Brain pericyte (primary cell): ENCODE data around the gene AK9.
"Not testable (repeated sequence)": the region's sequence is repeated elsewhere in the genome, so short reads cannot be mapped to it uniquely, and the experiment has no call there.

ENCODE experiments used
- DNase-seq: peaks from one replicate; pipeline ENCODE4 v3.0.0-alpha.2; 2012; ENCODE audit warnings: low read depth, low spot score

AK9 gene

DNA sequence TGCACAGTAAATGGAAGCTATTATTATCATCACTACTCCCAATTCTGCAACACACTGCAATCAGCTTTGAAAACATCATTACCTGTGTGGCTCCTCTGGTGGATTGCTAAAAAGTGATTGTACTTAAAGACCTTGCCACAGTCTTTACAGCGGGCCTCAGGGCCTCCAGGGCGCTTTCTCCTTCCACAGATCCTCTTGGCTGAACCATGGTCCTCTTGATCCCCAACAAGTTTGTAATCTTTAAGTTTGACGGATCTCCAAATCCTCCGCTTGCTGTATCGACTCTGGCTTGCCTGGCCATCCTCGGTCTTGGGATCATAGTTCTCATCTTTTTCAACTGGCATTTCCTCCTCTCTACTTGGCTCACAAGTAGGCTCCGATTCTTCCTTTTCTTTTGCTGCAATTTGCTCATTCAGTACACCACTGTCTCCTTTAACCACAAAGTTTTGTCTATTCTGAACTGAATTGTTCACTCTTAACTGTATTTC, 210.0 kb downstream of the AK9 start:
- DNase-seq = no peak

DNA sequence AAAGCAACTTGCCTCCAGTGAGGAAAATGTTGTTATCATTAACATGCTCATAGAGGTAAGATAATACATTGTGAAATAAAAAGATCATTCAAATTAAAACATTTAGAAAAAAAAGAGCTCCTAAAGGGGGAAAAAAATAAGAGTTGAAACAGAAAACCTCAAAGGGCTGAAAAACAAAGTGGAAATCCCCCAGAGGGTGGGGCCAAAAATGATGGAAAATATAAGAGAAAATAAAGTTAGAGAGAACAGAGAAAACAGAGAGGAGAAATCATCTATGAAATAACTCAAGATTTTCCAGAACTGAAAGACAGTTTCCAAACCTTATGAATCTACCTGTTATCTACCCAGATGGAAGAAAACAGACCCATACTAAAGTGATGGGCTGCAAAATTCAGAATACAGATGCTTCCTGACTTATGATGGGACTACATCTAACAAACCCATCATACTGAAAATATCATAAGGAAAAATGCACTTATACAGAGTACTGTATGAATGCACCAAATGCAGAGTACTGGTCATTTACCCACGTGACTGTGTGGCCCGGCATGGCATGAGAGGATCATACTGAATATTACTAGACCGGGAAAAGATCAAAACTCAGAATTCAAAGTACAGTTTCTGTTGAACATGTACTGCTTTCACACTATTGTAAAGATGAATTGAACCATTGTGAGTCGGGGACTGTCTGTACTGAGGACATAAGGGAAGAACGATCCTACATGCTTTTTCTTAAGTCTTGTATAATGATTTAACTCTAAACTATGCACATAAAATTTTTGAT, 212.0 kb downstream of the AK9 start:
- no peak for DNase-seq

DNA sequence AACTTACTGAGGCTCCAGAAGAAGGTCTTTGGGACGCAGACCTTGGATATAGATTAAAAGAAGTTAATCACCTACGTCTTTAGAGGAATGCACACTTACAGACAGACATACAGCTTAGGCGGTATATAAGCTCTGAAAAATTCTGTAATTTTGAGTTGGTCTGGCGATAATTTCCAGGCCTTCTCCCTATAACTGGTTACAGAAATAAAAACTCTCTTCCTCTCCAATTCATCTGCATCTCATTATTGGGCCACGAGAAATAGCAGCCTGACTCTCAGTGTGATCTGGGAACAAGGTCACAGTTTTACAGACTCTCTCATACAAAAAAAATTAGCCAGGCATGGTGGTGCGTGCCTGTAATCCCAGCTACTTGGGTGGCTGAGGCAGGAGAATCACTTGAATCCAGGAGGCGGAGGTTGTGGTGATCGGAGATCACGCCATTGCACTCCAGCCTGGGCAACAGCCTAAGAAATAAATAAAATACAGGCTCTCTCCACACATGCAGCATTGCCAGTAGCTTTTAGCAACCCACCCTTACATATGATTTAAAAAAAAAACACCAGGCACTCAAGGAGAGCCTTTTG, 212.7 kb downstream of the AK9 start:
- no peak for DNase-seq

DNA sequence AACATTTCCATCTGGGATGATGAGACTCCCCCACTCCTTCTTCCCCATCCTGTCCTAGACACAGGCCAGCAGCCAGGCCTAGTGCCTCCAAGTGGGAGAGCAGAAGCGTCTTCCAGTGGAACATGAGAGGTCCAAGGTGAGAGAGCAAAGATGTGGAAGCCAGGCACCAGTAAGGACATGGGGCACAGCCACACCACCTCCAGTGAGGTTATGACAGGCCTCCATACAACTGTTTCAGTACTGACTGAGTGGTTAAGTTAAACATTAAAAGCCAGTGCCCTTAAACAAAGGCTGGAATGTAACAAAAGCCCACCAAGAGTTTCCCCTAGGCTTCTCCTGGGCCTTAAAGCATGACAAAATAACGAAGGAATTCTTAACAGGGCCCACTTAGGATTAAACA, 213.3 kb downstream of the AK9 start:
- DNase-seq = no peak

DNA sequence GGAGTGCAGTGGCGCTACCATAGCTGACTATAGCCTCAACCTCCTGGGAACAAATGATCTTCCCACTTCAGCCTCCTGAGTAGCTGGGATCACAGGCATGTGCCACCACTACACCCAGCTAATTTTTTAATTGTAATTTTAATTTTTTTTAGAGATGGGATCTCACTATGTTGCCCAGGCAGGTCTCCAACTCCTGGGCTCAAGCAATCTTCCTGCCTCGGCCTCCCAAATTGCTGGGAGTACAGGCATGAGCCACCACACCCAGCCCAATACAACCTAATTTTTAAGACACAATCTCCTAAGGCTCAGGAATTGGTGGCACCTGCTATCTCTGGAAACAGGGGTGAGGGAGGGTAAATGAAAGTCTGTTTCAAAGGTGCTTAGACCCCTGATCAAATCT, 213.8 kb downstream of the AK9 start:
- DNase-seq = no peak

DNA sequence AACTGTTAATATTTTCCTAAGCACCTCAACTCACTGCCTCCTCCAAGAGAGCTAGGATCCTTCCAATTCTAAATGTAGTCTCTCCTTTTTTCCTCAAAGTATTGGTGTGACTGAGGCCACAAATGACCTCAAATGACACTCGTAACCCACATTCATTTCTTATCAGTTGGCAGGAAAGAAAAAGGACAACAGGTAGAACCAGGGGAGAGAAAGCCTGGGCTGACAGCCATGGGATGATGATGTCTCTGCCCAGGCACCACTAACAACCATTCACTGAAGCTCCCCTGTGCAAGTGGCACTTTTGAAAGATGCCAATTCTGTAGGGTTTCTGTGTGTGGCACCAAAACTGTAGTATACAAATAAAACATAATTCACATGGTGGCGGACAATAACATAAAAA, 215.4 kb downstream of the AK9 start:
- no peak for DNase-seq

DNA sequence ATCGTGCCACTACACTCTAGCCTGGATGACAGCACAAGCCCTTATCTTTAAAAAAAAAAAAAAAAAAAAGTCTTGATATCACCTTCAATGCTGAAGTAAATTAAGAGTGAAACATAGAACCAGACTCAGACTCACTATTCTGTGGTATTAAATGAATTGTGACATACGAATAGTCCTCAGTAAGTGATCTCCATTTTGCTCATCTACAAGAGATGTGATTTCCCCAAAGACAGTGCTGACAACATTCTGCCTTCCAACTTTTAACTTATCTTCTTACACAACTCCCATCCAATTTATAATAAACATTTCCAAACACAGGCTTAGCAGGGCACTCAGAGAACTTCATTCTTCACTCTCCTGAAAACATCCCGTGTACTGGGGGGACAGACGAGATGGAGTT, 216.0 kb downstream of the AK9 start:
- no peak for DNase-seq

DNA sequence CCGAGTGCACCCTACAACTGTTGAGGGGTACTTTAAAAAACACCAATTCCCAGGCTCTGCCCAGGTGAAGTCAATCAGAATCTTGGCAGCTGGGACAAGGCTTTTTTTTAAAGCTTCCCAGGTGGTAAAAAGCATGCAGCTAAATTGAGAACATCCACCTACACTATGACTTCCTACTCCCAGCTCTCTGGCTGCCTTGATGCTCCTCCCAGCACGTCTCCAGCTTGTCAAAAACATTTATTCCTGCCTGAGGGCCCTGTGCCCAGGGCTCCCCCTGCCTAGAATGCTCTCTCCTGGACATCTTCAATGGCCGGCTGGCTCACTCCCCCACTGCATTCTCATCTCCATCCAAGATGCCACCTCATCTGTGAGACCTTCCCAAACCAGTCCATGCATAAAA, 217.9 kb downstream of the AK9 start:
- DNase-seq = no peak

DNA sequence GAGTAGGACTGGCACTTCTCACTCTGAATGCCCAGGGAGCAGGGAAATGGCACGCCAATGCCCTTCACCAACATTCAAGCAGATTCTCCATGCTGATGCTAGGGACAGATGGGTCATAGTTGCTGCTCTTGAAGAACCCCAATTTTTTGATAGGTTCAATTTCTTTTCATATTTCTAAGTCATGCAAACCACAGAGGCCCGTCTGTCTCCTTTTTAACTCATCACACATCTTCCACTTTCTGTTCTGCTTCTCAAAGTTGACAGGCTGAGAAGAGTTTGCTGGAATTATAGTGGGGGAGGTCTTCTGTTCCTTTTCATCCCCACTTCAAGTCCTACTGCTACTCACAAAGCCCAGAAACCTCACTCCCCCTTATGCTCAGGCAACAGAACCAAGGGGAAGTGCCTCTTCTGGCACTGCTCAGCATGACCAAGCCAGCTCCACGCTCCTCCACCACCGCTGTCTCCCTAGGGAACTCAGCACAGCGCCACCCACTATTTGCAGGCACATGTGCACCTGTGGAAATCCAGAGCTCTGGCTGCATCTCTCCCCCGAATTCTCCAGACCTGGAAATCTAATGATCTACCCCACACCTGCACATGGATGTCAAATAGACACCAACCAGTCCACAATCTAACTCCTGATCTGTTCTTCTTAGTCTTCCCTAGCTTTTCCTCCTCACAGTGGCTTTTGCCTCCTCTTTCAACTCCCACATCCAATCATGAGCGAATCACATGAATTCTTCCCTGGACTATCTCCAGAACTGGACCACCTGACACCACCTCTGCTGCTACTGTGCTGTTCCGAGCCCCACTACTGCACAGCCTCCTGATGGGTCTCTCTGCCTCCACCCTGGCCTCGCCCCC, 218.6 kb downstream of the AK9 start:
- DNase-seq = no peak

DNA sequence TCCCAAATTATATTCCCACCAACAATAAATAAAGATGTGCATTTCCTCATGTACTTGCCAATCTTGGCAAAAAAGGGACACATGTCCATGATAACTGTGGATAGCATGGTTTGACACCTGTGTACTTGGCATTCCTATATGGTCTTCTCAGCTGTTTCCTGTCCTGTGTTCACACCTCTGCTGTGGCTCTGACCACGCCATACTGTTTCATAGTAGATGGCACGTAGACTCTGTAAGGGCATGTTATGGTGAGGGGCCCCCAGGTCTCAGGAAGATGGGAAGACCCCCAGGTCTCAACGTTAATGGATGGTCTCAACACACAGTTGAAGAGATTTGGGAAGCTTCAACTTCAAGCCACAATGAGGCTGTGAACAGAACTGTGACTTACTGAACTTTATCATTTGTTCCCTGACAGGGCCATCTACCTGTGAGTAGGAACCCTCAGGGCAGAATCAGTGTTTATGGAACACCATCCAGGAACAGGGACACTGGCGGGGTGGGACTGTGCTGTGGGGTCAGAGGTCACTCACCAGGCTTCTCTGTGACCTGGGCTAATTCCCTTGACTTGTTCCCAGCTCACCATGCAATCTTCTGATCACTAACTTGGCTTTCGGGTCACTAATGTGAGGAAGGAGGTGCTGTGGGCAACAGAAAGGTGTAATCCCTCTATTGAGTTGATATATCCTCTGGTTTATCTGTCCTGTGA, 219.7 kb downstream of the AK9 start:
- DNase-seq = no peak

DNA sequence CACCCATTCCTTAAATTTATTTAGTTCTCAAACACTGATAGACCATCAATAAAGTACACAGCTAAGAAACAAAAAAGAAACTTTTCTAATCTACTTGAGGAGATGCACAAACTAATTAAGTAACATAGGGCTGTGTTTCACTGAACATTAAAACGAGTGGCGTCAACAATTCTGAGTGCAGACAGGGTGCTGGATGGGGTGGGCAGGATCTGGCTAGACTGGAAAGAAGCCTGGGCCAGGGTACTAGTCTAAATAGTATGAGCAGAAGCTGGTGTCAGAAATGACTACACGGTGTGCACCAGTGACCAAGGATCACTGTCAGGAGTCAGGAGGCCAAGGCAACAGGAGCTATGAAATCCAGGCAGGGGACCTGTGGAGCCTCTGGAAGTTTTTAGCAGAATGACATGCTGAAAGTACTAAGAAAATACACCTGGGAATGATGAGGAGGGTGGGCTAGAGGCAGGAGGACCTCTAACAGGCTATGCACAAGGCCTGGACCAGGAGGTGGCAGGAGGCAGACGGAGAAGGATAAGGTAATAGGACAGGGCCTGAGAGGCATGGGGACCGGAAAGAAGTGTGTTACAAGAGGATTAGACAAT, 221.3 kb downstream of the AK9 start:
- DNase-seq = no peak

DNA sequence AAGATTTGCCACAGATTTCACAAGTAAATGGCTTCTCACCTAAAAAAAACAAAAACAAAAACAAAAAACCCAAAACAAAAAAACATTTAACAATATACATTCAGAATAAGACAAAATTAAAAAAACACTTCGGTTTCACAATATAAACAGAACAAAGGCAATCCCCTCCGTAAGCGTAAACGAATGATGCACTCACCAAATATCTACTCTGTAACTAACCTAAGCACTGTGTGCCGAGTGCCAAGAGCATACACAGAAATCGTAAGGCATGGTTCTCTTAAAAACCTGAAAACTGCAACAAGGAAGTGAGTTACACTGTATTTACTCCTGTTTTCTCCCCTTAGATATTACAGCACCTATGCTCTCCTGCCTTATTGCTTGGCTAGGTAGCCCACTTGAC, 223.3 kb downstream of the AK9 start:
- DNase-seq = no peak

DNA sequence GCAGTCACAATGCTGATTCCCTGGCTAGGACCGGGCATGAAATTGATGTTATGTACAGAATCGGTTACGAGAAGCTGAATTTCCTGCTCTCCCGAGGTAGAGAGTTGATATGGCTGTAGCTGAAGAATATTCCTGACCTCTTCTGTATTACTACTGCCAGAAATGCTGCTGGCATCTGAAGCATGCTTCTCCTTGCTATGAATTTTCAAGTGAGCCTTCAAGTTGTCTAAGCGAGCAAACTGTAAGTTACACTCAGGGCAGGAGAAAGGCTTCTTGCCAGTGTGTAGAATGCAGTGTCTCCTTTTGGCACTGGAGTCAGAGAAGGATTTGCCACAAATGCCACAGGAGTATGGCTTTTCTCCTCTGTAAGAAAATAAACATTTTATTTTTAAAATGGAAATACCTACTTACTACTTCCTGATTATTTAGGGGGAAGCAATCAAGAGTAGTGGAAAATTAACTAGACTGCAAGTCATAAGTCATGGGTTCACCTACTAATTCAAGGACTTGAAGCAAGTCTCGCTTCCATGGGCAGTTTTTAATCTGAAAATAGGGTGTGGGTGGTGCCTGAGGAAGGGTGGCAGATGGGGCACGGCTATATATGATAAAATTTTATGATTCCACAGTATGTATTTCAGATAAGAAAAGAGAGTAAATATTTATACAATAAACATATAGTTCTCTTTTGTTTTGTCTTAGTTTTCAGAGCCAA, 224.6 kb downstream of the AK9 start:
- no peak for DNase-seq

DNA sequence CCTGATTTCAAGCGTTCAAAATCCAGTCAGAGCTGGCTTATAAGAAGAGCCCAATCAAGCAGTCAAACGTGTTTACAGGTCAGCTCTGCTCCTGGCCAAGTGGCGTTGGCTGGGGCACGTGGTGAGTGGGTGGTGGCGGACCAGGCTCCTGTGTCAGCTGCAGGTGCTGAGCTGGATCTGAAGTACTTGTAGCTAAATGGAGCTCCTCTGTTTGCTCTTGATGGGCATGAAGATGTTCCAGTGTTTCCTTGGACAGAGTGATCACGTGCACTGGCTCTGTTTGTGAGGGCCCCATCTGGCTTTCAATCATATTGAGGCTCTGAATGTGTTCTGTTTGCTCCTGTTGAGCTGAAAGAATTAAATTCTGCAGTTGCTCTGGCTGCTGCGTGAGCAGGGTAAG, 225.2 kb downstream of the AK9 start:
- DNase-seq = no peak

DNA sequence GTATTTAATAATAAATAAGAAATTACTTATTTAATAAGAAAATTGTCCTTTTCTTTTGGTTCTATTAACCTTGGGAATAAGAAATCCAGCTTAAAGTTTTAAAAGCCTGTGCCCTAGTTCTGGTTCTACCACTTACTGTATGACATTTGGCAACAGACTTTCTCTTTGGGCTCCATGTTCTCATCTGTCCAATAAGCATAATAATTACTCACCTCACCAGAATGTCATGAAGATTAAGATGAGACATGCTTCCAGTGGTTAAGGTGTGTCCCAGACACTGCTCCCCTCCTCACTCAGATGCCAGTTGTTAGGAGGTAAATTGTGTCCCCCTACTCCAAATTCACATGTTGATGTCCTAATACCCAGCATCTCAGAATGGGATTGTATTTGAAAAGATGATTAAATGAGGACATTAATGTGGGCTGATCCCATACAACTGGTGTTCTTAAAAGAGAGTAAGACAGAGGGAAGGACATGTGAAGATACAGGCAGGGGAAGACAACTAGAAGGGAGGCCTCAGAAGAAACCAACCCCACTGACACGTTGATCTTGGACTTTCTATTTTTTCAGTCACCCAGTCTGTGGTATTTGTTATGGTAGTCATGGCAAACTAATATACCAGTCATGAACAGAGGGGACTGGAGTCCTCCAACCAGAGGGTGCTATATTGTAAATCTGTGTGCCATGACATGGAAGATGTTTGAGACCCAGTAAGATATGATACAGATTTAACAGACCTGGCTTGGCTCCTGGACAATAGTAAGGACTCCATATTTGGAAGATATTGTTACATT, 229.1 kb downstream of the AK9 start:
- DNase-seq = no peak

DNA sequence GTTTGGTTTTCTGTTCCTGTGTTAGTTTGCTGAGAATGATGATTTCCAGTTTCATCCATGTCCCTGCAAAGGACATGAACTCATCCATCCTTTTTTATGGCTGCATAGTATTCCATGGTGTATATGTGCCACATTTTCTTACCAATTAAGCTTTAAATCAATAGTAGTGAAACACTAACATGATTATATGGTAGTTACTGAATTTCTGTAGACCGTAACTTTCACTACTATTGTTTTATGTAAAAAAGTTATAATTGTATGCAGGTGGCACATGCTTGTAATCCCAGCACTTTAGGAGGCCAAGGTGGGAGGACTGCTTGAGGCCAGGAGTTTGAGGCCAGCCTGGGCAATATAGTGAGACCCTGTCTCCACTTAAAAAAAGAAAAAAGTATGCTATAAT, 229.8 kb downstream of the AK9 start:
- not testable (repeated sequence) for DNase-seq

DNA sequence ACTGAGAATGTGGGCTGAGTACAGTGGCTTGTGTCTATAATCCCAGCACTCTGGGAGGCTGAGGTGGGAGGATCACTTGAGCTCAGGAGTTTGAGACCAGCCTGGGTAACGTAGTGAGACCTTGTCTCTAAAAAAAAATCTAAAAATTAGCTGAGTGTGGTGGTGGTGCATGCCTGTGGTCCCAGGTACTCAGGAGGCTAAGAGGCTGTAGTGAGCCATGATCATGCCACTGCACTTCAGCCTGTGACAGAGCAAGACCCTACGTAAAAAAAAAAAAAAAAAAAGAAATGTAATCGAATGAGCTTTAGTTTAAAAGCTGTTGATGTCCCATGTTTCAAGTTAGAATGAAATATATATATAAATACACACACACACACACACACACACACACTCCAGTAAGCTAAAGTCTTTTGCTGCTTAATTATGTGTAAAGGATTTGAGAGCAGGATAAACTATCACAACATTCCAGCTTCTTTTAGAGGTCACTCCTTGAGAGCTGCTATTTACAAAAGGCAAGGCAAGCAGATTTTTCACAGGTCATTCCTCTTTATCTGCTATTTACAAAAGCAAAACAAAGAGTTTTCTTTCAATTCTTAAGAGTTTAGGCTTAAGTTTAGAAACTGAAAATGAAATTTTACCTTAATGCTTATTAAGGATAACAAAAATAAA, 230.7 kb downstream of the AK9 start:
- no peak for DNase-seq

DNA sequence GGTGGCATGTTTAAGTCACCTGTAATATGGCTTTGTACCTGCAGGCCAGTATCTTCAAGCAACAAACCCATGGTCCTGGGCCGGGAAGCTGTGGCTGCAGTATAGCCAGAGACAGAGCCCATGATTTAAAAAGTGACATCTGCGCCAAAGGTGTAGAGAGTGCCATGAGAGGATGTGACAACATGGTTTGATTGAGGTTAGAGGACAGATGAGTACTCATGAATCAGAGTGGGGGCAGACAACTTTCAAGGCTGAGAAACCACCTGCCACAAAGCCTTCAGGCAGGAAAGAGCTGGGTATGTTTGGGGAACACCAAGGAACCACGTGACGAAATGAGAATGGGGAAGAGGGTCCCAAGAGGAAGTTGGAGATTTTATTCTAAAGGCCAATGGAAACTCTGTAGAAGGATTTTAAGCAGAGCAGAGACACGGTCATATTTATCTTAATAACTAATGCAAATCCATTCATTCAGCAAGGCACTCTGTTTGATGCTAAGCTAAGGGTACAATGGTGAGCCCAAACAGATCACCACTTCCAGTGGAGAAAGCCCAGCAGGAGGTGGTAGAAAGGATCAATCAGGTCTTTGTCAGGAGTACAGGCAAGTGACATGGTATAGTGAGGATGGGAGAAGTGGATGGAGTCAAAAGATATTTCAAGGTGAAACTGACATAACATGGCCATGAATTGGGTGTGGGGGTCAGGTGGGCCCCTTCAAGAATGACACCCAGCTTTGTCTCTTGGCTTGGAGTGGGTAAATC, 232.0 kb downstream of the AK9 start:
- DNase-seq = no peak

DNA sequence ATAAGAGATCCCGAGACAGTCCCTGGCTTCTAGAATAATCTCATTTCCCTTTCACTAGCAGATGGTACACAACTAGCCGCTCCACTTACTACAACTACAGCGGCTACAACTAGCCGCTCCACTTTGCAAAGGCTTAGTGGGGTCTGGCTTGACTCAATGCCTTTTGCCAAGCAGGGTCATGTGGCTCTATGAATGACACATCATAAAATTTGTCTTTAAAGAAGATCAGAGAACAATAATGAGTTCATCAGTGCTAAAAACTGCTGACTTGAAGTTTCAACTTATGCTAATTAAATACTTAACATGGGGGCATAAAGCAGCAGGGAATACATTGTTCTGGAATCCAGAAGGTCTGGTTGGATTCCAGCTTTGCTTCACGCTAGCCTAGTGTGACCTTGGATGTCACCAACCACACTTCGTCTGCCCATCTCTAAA, 233.4 kb downstream of the AK9 start:
- DNase-seq = no peak
